ENCODE measurements around the gene DAB1. TPM values are rescaled to one million over a fixed set of nuclear protein-coding genes. Genes with fewer than 3 reads are reported as not detected.

Gene DAB1
- total RNA-seq, 2 donors from 2014 or later = not detected

- no peaks in the 10 kb centered on the region for H3K27me3 ChIP-seq (replicated peaks; ENCODE audit: insufficient read depth)
- H3K4me3 ChIP-seq = no peak overlapping the region
- H3K36me3 ChIP-seq = no peaks in the 10 kb centered on the region
- no peaks in the 10 kb centered on the region for H3K4me1 ChIP-seq (ENCODE audit: control insufficient read depth in 1 of 2, low read depth in 2 of 2)
- TF ChIP-seq, protein P1, sequence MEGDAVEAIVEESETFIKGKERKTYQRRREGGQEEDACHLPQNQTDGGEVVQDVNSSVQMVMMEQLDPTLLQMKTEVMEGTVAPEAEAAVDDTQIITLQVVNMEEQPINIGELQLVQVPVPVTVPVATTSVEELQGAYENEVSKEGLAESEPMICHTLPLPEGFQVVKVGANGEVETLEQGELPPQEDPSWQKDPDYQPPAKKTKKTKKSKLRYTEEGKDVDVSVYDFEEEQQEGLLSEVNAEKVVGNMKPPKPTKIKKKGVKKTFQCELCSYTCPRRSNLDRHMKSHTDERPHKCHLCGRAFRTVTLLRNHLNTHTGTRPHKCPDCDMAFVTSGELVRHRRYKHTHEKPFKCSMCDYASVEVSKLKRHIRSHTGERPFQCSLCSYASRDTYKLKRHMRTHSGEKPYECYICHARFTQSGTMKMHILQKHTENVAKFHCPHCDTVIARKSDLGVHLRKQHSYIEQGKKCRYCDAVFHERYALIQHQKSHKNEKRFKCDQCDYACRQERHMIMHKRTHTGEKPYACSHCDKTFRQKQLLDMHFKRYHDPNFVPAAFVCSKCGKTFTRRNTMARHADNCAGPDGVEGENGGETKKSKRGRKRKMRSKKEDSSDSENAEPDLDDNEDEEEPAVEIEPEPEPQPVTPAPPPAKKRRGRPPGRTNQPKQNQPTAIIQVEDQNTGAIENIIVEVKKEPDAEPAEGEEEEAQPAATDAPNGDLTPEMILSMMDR (IDR thresholded peaks at IDR 0.05) = no peak
- ATAC-seq (ENCODE audit: insufficient number of reproducible peaks, low FRiP score, low read depth) (no peak), DNase-seq (ENCODE audit: low spot score) (no peak)
- H3K27ac ChIP-seq = no peak overlapping the region
- H3K9me3 ChIP-seq = no peaks in the 10 kb centered on the region
Measured at GRCh38 chr1:57102561-57103326, 321.1 kb downstream of the DAB1 start.

DNA sequence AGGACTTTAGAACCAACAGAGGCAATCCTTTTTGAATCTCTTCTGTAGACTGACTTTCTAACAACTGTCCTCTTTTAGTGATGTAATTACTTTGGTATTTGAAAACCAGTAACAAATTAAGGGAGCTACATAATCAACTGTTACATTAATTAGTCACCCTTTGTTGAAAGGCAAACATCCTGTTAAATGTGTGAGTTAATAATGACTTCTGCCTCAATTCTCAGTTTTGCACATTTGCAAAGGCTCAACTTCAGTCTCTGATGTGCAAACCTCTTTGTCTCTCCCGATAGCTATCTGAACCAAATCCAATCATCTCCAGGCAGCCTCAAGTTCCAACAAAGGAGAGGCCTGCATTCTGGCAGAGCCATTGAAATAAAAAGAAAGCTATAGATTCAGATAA is 322.7 kb downstream of the DAB1 start:
- no peak for DNase-seq (ENCODE audit: low spot score)
- no peaks in the 10 kb centered on the region for H3K9me3 ChIP-seq
- H3K4me3 ChIP-seq = no peak overlapping the region
- no peaks in the 10 kb centered on the region for H3K27me3 ChIP-seq (replicated peaks; ENCODE audit: insufficient read depth)
- no peak overlapping the region for H3K27ac ChIP-seq
- no peaks in the 10 kb centered on the region for H3K36me3 ChIP-seq
- TF ChIP-seq, protein P1 (IDR thresholded peaks at IDR 0.05) = no peak
- ATAC-seq (ENCODE audit: insufficient number of reproducible peaks, low FRiP score, low read depth) = no peak
- no peaks in the 10 kb centered on the region for H3K4me1 ChIP-seq (ENCODE audit: control insufficient read depth in 1 of 2, low read depth in 2 of 2)

DNA sequence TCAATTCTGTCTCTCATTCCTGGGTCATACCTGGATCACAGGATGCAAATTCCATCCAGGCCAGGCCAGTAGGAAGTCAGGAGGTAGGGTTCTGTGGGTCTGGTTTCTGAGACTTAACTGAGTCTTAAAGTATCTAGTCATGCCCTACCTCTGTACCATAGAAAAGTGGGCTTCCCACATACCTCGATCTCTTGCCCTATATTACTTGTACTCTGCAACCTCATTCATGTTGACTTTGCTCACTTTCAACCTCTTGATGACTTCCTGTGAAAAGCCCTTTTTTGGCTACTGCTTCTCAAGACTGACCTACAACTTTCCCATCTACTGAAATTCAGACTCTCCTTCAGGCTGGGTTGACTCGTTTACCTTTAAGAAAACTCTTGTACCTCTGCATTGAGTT is 329.1 kb downstream of the DAB1 start:
- Histone ChIP-seq H3K4me1 (ENCODE audit: control insufficient read depth in 1 of 2, low read depth in 2 of 2) (no peaks in the 10 kb centered on the region), H3K27ac (no peak overlapping the region), H3K9me3 (no peaks in the 10 kb centered on the region), H3K4me3 (no peak overlapping the region), H3K27me3 (replicated peaks; ENCODE audit: insufficient read depth) (no peaks in the 10 kb centered on the region), H3K36me3 (no peaks in the 10 kb centered on the region)
- no peak for ATAC-seq (ENCODE audit: insufficient number of reproducible peaks, low FRiP score, low read depth)
- no peak for DNase-seq (ENCODE audit: low spot score)
- TF ChIP-seq, protein P1 (IDR thresholded peaks at IDR 0.05) = no peak

DNA sequence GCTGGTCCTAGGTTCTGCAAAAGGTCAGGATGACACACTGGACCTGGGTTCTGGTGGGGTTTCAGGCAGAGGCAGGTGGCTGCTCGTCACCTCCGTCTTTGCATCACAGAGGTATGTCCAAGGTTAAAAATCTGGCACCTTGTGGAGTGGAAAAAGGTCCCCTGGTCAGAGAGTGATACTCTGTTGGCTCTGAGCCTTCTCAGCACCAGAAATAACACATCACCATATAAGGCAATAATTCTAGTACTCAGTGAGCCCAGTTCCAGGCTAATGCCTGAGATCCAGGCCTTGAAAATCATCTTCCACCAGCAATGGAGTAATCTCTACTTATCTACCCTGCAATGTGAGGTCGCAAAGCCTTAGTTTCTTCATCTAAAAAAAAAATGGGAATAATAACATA is 330.7 kb downstream of the DAB1 start:
- Histone ChIP-seq H3K4me3 (no peak overlapping the region), H3K4me1 (ENCODE audit: control insufficient read depth in 1 of 2, low read depth in 2 of 2) (no peaks in the 10 kb centered on the region), H3K27me3 (replicated peaks; ENCODE audit: insufficient read depth) (no peaks in the 10 kb centered on the region), H3K27ac (no peak overlapping the region), H3K9me3 (no peaks in the 10 kb centered on the region), H3K36me3 (no peaks in the 10 kb centered on the region)
- DNase-seq (ENCODE audit: low spot score) = no peak
- TF ChIP-seq, protein P1 (IDR thresholded peaks at IDR 0.05) = no peak
- ATAC-seq (ENCODE audit: insufficient number of reproducible peaks, low FRiP score, low read depth) = no peak

GRCh38 chr1:57091642-57092041 is 332.2 kb downstream of the DAB1 start:
- Histone ChIP-seq H3K4me1 (ENCODE audit: control insufficient read depth in 1 of 2, low read depth in 2 of 2) (no peaks in the 10 kb centered on the region), H3K36me3 (no peaks in the 10 kb centered on the region), H3K27ac (no peak overlapping the region), H3K4me3 (no peak overlapping the region), H3K9me3 (no peaks in the 10 kb centered on the region), H3K27me3 (replicated peaks; ENCODE audit: insufficient read depth) (no peaks in the 10 kb centered on the region)
- TF ChIP-seq, protein P1 (IDR thresholded peaks at IDR 0.05) = no peak
- ATAC-seq (ENCODE audit: insufficient number of reproducible peaks, low FRiP score, low read depth) (no peak), DNase-seq (ENCODE audit: low spot score) (no peak)
